Neutrophil (primary cell): Measurements from ENCODE around the gene CDKAL1.

ENCODE experiments used
- H3K27ac ChIP-seq: fragments of 200-600 bp; sonication (generic); 2 replicates; pipeline ENCODE4 v1.5.1; 2016; ENCODE audit warnings: mild to moderate bottlenecking, moderate library complexity
- H3K27me3 ChIP-seq: fragments of 200-600 bp; sonication (generic); 2 replicates; pipeline ENCODE4 v1.6.0; 2016; ENCODE audit warnings: mild to moderate bottlenecking
- H3K36me3 ChIP-seq: fragments of 200-600 bp; sonication (generic); 2 replicates; pipeline ENCODE4 v1.5.1; 2017
- H3K4me1 ChIP-seq, 2 experiments: fragments of 200-600 bp in 1 of 2; sonication (generic) in 1 of 2; 1 replicate in 1 of 2; 2 replicates in 1 of 2; pipeline versions ENCODE4 v1.5.1 to v1.6.1; 2013 to 2016; ENCODE audit warnings: low read depth in 1 of 2, low read length in 1 of 2, mild to moderate bottlenecking in 1 of 2, moderate library complexity in 1 of 2; ENCODE audit not compliant: control insufficient read depth in 1 of 2, insufficient read depth in 1 of 2
- H3K4me3 ChIP-seq, 2 experiments: fragments of 200-600 bp in 1 of 2; sonication (generic) in 1 of 2; 1 replicate in 1 of 2; 2 replicates in 1 of 2; pipeline ENCODE4 v1.5.1; 2013 to 2016; ENCODE audit warnings: low read depth in 1 of 2, low read length in 1 of 2, mild to moderate bottlenecking in 1 of 2, moderate library complexity in 1 of 2
- H3K9me3 ChIP-seq: fragments of 200-600 bp; sonication (generic); 2 replicates; pipeline ENCODE4 v1.5.1; 2016
- CTCF ChIP-seq: fragments of 200-600 bp; sonication (generic); IDR thresholded peaks from 2 replicates; pipeline ENCODE4 v1.5.1; 2016; ENCODE audit warnings: antibody characterized with exemption

Gene CDKAL1

GRCh38 chr6:21281366-21281765, 747.1 kb downstream of the CDKAL1 start:
- Histone ChIP-seq H3K4me3 (no peak overlapping the region), H3K4me1 (no peaks in the 10 kb centered on the region), H3K27ac (no peak overlapping the region), H3K9me3 (no peaks in the 10 kb centered on the region), H3K36me3 (no peaks in the 10 kb centered on the region), H3K27me3 (no peaks in the 10 kb centered on the region)
- TF ChIP-seq CTCF = no peak
